ENCODE measurements around the gene CEACAM5.
A peak's percentile ranks its signal among the peaks of the same experiment; 100 is the strongest.

Gene CEACAM5

DNA sequence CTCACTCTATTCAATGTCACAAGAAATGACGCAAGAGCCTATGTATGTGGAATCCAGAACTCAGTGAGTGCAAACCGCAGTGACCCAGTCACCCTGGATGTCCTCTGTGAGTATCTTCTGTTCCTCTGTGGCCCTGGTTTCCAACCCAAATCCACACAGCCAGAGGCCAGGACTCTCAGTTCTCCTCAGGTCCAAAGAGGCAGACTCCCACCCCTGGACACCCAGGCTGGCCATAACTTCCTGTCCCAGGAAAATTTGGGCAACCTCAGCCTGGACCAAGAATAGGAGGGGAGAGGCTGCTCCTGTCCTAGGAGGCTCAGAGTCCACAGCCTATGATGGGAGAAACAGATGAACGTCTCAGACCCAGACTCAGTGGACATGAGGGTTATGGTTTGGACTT lies 11.7 kb downstream of the CEACAM5 start:
- no peaks in the 10 kb centered on the region for H3K9me3 ChIP-seq (ENCODE audit: control insufficient read depth, low read length)
- no peak overlapping the region for H3K4me3 ChIP-seq (ENCODE audit: low read length)
- H3K4me1 ChIP-seq (ENCODE audit: control insufficient read depth, insufficient read depth, low read length), result no peaks in the 10 kb centered on the region
- no peaks in the 10 kb centered on the region for H3K36me3 ChIP-seq (ENCODE audit: control insufficient read depth, insufficient read depth, low read length)
- no peak overlapping the region for H3K9ac ChIP-seq (ENCODE audit: low read length)
- no peaks in the 10 kb centered on the region for H3K27me3 ChIP-seq (ENCODE audit: control insufficient read depth, insufficient read depth, low read length)

DNA sequence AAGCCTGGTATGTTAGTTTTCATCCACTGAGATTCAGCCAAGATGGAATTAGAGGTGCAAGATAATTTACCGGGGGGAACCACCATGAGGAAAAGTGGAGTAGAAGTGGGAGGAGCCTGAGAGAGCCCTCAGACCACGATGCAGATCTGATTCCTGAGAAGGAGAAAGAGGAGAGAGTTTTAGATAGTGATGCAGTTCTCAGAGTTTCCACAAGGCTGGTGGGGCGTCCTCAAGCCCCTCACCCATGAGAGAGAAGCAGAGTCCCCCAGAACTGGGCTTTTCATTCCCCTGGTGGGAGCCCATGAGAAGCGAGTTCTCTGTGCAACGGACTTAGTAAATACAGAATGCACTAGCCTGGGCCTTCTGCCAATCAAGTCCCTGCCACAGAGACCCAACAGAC lies 18.1 kb downstream of the CEACAM5 start:
- Histone ChIP-seq H3K9ac (ENCODE audit: low read length) (no peak overlapping the region), H3K27me3 (ENCODE audit: control insufficient read depth, insufficient read depth, low read length) (no peaks in the 10 kb centered on the region), H3K4me3 (ENCODE audit: low read length) (no peak overlapping the region), H3K36me3 (ENCODE audit: control insufficient read depth, insufficient read depth, low read length) (no peaks in the 10 kb centered on the region), H3K4me1 (ENCODE audit: control insufficient read depth, insufficient read depth, low read length) (peaks cover 27% of the 10 kb centered on the region), H3K9me3 (ENCODE audit: control insufficient read depth, low read length) (no peaks in the 10 kb centered on the region)

DNA sequence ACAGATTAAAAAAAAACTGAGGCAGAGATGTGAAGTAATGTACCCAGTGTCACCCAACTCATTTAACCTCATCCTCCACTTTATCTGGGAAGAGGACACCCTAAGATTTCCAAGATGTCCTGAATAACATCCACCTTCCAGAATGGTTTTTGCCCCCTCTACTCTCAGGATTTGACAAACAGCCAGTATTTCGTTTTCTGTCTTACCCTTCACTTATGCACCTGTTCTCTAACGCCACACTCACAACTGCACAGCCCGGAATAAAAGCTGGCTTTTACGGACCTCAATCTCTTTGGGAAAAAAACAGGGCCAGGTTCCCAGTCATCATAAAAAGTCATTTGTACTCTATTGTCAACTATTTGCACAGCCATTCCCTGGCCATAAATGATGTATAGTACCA lies 25.7 kb downstream of the CEACAM5 start:
- Histone ChIP-seq H3K36me3 (ENCODE audit: control insufficient read depth, insufficient read depth, low read length) (no peaks in the 10 kb centered on the region), H3K4me1 (ENCODE audit: control insufficient read depth, insufficient read depth, low read length) (peaks cover 54% of the 10 kb centered on the region), H3K27me3 (ENCODE audit: control insufficient read depth, insufficient read depth, low read length) (no peaks in the 10 kb centered on the region), H3K9me3 (ENCODE audit: control insufficient read depth, low read length) (no peaks in the 10 kb centered on the region), H3K9ac (ENCODE audit: low read length) (peak overlapping the region; percentile 63), H3K4me3 (ENCODE audit: low read length) (no peak overlapping the region)

DNA sequence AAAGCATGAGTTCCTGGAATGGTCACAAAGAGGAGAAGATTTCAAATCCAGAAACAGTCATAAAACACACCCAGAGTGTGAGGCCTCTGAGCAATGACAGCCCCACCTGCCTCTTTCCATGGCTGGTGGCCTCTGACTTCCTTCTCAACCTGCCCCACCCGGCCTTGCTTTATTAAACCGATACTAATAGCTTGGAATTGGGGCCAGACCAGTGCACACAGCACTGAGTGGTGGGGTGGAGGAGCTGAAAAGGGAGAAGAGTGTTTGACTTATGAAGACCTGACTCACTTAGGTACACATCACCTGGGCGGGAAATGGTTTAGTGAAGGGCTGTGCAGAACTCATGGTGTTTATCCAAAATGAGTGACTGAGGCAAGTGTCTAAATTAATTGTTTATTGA lies 26.2 kb downstream of the CEACAM5 start:
- peaks cover 56% of the 10 kb centered on the region for H3K4me1 ChIP-seq (ENCODE audit: control insufficient read depth, insufficient read depth, low read length)
- no peaks in the 10 kb centered on the region for H3K9me3 ChIP-seq (ENCODE audit: control insufficient read depth, low read length)
- H3K4me3 ChIP-seq (ENCODE audit: low read length), result no peak overlapping the region
- H3K9ac ChIP-seq (ENCODE audit: low read length), result peak overlapping the region; percentile 63
- no peaks in the 10 kb centered on the region for H3K27me3 ChIP-seq (ENCODE audit: control insufficient read depth, insufficient read depth, low read length)
- no peaks in the 10 kb centered on the region for H3K36me3 ChIP-seq (ENCODE audit: control insufficient read depth, insufficient read depth, low read length)

DNA sequence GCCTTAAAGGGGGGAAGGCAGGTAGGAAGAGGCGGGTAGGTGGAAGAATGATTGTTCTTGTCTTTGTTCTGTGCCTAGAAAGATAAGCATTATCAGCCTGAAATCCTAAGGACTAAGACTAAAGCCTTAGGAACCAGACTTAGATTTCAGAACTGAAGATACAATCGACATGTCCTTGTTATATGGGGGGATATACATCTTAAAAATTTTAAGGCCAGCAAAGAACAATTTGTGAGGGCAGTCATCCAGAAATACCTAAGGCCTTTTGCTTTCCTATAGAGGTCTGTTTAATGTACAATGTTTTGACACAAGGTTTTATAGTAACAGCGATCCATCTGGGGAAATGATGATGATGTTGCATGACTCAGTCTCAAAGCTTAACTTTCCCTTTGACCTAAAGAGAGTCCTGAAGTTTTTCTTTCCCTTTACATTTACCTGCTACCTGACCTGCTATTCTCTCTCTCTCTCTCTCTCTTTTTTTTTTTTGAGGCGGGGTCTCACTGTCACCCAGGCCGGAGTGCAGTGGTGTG lies 26.7 kb downstream of the CEACAM5 start:
- Histone ChIP-seq H3K36me3 (ENCODE audit: control insufficient read depth, insufficient read depth, low read length) (no peaks in the 10 kb centered on the region), H3K4me3 (ENCODE audit: low read length) (no peak overlapping the region), H3K4me1 (ENCODE audit: control insufficient read depth, insufficient read depth, low read length) (peaks cover 62% of the 10 kb centered on the region), H3K9me3 (ENCODE audit: control insufficient read depth, low read length) (no peaks in the 10 kb centered on the region), H3K9ac (ENCODE audit: low read length) (peak overlapping the region; percentile 52), H3K27me3 (ENCODE audit: control insufficient read depth, insufficient read depth, low read length) (no peaks in the 10 kb centered on the region)

DNA sequence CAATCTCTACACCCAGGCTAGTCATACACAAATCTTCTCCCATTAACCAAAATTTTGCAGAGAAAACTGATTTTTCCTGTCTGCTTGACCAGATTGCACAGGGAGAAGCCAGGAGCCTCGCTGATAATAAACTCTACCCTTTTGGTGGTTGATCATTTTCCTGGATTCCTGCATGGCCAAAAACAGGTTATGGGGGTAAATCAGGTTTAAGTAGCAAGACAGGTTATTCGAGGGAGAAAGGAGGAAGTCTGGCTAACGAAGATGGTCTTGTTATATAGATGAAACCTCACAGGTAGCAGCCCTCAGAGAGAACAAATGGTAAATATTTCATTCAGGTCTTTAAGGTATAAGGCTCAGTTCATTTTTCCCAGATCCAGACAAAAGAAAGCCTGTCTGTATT lies 30.9 kb downstream of the CEACAM5 start:
- no peaks in the 10 kb centered on the region for H3K27me3 ChIP-seq (ENCODE audit: control insufficient read depth, insufficient read depth, low read length)

DNA sequence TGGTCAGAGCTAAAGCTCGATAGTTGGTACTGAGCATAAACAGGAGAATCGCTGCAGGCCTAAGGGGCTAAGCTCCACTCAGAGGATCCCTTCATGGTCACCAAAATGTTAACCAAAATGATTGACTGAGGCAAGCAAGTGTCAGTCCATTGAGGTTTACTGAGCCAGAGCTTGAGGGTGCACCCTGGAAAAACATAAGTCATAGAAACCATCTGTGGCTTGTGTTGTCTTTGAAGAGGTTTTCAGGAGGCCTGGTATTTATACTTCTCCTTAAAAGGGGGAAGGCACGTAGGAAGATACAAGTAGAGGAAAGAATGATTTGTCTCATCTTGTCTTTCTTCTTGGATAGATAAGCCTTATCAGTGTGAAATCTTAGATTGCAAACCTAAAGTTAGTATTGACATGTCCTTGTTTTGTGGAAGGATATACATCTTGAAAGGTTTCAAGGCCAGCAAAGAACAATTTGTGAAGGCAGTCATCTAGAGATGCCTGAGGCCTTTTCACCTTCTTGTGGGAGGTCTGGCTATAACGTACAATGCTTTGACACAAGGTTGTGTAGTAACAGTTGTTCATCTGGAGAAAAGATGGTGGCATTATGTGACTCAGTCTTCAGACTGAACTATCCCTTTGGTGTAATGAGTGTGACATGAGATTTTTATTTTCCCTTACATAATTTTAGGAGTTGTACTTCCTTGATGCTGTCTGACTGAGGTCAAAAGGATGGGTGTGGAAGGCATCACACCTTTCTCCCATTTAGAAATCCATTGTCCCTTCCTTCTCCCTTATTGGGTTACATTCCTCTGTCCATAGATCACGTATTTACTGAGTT lies 32.2 kb downstream of the CEACAM5 start:
- Histone ChIP-seq H3K9ac (ENCODE audit: low read length) (no peak overlapping the region), H3K9me3 (ENCODE audit: control insufficient read depth, low read length) (no peaks in the 10 kb centered on the region), H3K4me1 (ENCODE audit: control insufficient read depth, insufficient read depth, low read length) (peaks cover 43% of the 10 kb centered on the region), H3K4me3 (ENCODE audit: low read length) (no peak overlapping the region), H3K36me3 (ENCODE audit: control insufficient read depth, insufficient read depth, low read length) (no peaks in the 10 kb centered on the region), H3K27me3 (ENCODE audit: control insufficient read depth, insufficient read depth, low read length) (no peaks in the 10 kb centered on the region)

More for the DNA sequence above, 30.9 kb downstream of the CEACAM5 start:
- no peaks in the 10 kb centered on the region for H3K9me3 ChIP-seq (ENCODE audit: control insufficient read depth, low read length)
- H3K36me3 ChIP-seq (ENCODE audit: control insufficient read depth, insufficient read depth, low read length), result no peaks in the 10 kb centered on the region
- no peak overlapping the region for H3K9ac ChIP-seq (ENCODE audit: low read length)
- peaks cover 42% of the 10 kb centered on the region for H3K4me1 ChIP-seq (ENCODE audit: control insufficient read depth, insufficient read depth, low read length)
- no peak overlapping the region for H3K4me3 ChIP-seq (ENCODE audit: low read length)

DNA sequence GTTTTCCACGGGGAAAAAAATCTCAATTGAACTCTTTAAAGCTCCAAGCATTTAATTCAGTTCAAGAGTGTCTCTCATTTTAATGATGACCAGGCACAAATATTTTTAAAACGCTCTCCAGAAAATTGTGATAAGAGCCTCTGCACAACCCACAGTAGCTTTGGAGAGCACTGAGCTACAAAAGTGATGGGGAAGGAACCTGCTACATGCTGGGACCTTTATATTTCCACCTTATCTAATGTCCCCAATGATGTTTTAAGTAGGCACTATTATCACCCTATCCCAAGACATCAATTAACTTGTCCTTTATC lies 32.8 kb downstream of the CEACAM5 start:
- Histone ChIP-seq H3K9me3 (ENCODE audit: control insufficient read depth, low read length) (no peaks in the 10 kb centered on the region), H3K36me3 (ENCODE audit: control insufficient read depth, insufficient read depth, low read length) (no peaks in the 10 kb centered on the region), H3K27me3 (ENCODE audit: control insufficient read depth, insufficient read depth, low read length) (no peaks in the 10 kb centered on the region), H3K4me3 (ENCODE audit: low read length) (no peak overlapping the region), H3K9ac (ENCODE audit: low read length) (no peak overlapping the region), H3K4me1 (ENCODE audit: control insufficient read depth, insufficient read depth, low read length) (peaks cover 43% of the 10 kb centered on the region)

DNA sequence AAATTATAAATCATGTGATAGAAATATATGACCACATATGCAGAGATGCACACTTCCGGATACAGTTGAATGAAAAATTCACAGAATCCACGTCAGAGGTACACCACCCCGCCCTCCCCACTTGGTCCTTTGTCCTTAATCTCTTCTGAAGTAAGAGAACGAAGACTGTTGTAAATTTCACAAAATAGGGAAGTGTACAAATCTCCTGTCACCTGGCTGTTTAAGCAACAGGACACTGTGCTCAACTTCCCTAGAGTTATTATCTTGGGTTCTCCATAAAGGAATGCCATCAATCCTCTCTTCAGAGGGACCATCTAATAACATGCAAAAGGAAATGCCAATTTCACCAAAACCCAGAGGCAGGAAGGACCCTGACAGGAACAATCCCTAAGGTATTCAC lies 36.4 kb downstream of the CEACAM5 start:
- peaks cover 49% of the 10 kb centered on the region for H3K4me1 ChIP-seq (ENCODE audit: control insufficient read depth, insufficient read depth, low read length)
- H3K9me3 ChIP-seq (ENCODE audit: control insufficient read depth, low read length), result no peaks in the 10 kb centered on the region
- H3K4me3 ChIP-seq (ENCODE audit: low read length), result no peak overlapping the region
- H3K9ac ChIP-seq (ENCODE audit: low read length), result no peak overlapping the region
- no peaks in the 10 kb centered on the region for H3K27me3 ChIP-seq (ENCODE audit: control insufficient read depth, insufficient read depth, low read length)
- H3K36me3 ChIP-seq (ENCODE audit: control insufficient read depth, insufficient read depth, low read length), result no peaks in the 10 kb centered on the region

DNA sequence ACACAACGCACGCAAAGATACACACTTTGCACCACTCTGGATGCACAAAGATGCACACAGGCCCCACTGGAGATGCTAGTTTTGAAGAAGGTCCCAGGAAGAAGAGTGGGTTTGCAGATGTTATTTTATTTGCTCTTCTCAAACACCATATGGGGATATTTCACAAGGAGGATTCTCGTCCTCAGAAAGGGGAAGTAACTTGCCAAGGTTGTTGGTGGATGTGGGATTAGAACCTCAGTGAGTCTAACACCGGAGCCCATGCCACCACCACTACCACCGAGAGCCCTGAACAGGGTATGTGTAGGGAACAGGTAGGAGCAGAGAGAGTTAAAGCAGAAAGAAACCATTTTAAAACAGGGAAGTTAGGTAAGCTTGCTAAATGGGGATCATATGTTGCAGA lies 37.3 kb downstream of the CEACAM5 start:
- Histone ChIP-seq H3K4me3 (ENCODE audit: low read length) (no peak overlapping the region), H3K4me1 (ENCODE audit: control insufficient read depth, insufficient read depth, low read length) (peaks cover 45% of the 10 kb centered on the region), H3K27me3 (ENCODE audit: control insufficient read depth, insufficient read depth, low read length) (no peaks in the 10 kb centered on the region), H3K9ac (ENCODE audit: low read length) (no peak overlapping the region), H3K36me3 (ENCODE audit: control insufficient read depth, insufficient read depth, low read length) (no peaks in the 10 kb centered on the region), H3K9me3 (ENCODE audit: control insufficient read depth, low read length) (no peaks in the 10 kb centered on the region)

DNA sequence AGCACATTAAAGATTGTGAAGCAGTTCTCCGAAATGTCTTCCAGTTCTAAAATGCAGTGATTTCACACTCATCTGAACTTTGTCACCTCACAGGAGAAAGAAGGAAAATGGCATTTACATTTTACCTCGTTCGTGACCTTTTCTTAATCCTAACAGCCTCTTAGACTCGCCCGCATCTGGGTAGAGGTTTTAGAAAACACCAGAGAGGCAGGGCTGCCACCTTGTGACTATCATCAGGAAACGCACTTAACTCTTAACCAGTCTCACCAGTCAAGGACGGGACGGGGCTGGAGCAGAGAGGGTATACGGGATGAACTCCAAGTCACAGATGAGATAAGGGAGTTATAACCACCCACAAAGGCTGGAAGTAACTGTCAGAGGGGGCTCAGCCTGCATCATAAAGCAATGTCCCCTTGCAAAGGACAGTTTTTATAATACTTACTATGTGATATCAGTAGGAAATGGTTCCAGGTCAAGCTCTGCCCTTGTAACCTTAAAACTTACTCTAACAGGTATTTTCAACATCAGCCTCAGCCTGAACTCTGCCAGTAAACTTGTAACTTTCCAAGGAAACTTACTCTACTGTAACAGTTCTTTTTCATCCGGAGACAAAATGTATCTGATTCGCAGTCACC lies 38.3 kb downstream of the CEACAM5 start:
- H3K36me3 ChIP-seq (ENCODE audit: control insufficient read depth, insufficient read depth, low read length), result no peaks in the 10 kb centered on the region
- H3K9ac ChIP-seq (ENCODE audit: low read length), result no peak overlapping the region
- no peaks in the 10 kb centered on the region for H3K9me3 ChIP-seq (ENCODE audit: control insufficient read depth, low read length)
- peaks cover 42% of the 10 kb centered on the region for H3K4me1 ChIP-seq (ENCODE audit: control insufficient read depth, insufficient read depth, low read length)
- no peaks in the 10 kb centered on the region for H3K27me3 ChIP-seq (ENCODE audit: control insufficient read depth, insufficient read depth, low read length)
- H3K4me3 ChIP-seq (ENCODE audit: low read length), result no peak overlapping the region

DNA sequence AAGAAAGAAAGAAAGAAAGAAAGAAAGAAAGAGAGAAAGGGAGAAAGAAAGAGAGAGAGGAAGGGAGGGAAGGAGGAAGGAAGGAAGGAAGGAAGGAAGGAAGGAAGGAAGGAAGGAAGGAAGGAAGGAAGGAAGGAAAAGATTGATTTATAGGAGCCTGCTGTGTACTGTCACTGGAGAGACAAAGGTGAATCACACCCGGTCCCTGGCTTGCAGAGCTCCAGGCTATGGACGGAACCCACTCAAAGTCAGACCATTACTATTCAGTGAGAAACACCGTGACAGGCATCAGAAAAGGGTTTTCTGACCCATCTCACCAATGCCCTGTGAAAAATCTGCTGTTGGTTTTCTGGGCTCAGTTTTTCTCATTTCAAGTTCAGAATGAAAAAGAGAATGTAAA lies 39.6 kb downstream of the CEACAM5 start:
- H3K9ac ChIP-seq (ENCODE audit: low read length), result no peak overlapping the region
- H3K4me3 ChIP-seq (ENCODE audit: low read length), result no peak overlapping the region
- H3K4me1 ChIP-seq (ENCODE audit: control insufficient read depth, insufficient read depth, low read length), result peaks cover 55% of the 10 kb centered on the region
- no peaks in the 10 kb centered on the region for H3K9me3 ChIP-seq (ENCODE audit: control insufficient read depth, low read length)
- no peaks in the 10 kb centered on the region for H3K27me3 ChIP-seq (ENCODE audit: control insufficient read depth, insufficient read depth, low read length)
- no peaks in the 10 kb centered on the region for H3K36me3 ChIP-seq (ENCODE audit: control insufficient read depth, insufficient read depth, low read length)
